ENCODE measurements around the gene TUBA3D.
"Not testable (repeated sequence)": the region's sequence is repeated elsewhere in the genome, so short reads cannot be mapped to it uniquely, and the experiment has no call there.

GRCh38 chr2:131467722-131468121 lies 8.2 kb upstream of the TUBA3D start:
- TF ChIP-seq, protein P1, sequence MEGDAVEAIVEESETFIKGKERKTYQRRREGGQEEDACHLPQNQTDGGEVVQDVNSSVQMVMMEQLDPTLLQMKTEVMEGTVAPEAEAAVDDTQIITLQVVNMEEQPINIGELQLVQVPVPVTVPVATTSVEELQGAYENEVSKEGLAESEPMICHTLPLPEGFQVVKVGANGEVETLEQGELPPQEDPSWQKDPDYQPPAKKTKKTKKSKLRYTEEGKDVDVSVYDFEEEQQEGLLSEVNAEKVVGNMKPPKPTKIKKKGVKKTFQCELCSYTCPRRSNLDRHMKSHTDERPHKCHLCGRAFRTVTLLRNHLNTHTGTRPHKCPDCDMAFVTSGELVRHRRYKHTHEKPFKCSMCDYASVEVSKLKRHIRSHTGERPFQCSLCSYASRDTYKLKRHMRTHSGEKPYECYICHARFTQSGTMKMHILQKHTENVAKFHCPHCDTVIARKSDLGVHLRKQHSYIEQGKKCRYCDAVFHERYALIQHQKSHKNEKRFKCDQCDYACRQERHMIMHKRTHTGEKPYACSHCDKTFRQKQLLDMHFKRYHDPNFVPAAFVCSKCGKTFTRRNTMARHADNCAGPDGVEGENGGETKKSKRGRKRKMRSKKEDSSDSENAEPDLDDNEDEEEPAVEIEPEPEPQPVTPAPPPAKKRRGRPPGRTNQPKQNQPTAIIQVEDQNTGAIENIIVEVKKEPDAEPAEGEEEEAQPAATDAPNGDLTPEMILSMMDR (IDR thresholded peaks at IDR 0.05) = not testable (repeated sequence)
- not testable (repeated sequence) for TF ChIP-seq EZH2, EZH2phosphoT487 (IDR thresholded peaks at IDR 0.05)
